Omental fat pad (tissue), 4 donors: ENCODE data around the gene PARPBP. TPM values are rescaled to one million over a fixed set of nuclear protein-coding genes. Genes with fewer than 3 reads are reported as not detected.
"Not testable (repeated sequence)": the region's sequence is repeated elsewhere in the genome, so short reads cannot be mapped to it uniquely, and the experiment has no call there.

Experiments used
- ATAC-seq: fragments of 150-250 bp; one replicate; pipeline ENCODE4 v1.9.1; 2016; ENCODE audit warnings: mild to moderate bottlenecking, moderate library complexity; ENCODE audit not compliant: low FRiP score
- DNase-seq: peaks from one replicate; pipeline ENCODE4 v3.0.0-alpha.2; 2019; ENCODE audit warnings: low spot score
- total RNA-seq, 4 donors: library from RNA; depleted of rRNA; stranded (reverse); fragments of >200 nt; gene quantifications; one replicate each; pipeline ENCODE4 v1.1.0, GENCODE V29; 2016
- TF ChIP-seq, protein P1 (sequence below), 3 donors: fragments of 450-650 bp; IDR thresholded peaks; one replicate each; pipeline ENCODE4 v1.5.1; 2016 to 2017; ENCODE audit warnings: antibody characterized with exemption in 3 of 3, mild to moderate bottlenecking in 3 of 3, moderate library complexity in 2 of 3

Gene PARPBP, protein sequence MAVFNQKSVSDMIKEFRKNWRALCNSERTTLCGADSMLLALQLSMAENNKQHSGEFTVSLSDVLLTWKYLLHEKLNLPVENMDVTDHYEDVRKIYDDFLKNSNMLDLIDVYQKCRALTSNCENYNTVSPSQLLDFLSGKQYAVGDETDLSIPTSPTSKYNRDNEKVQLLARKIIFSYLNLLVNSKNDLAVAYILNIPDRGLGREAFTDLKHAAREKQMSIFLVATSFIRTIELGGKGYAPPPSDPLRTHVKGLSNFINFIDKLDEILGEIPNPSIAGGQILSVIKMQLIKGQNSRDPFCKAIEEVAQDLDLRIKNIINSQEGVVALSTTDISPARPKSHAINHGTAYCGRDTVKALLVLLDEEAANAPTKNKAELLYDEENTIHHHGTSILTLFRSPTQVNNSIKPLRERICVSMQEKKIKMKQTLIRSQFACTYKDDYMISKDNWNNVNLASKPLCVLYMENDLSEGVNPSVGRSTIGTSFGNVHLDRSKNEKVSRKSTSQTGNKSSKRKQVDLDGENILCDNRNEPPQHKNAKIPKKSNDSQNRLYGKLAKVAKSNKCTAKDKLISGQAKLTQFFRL
- total RNA-seq = 1 to 10 TPM; 1.1 to 4.9 (median 1.3) TPM

DNA sequence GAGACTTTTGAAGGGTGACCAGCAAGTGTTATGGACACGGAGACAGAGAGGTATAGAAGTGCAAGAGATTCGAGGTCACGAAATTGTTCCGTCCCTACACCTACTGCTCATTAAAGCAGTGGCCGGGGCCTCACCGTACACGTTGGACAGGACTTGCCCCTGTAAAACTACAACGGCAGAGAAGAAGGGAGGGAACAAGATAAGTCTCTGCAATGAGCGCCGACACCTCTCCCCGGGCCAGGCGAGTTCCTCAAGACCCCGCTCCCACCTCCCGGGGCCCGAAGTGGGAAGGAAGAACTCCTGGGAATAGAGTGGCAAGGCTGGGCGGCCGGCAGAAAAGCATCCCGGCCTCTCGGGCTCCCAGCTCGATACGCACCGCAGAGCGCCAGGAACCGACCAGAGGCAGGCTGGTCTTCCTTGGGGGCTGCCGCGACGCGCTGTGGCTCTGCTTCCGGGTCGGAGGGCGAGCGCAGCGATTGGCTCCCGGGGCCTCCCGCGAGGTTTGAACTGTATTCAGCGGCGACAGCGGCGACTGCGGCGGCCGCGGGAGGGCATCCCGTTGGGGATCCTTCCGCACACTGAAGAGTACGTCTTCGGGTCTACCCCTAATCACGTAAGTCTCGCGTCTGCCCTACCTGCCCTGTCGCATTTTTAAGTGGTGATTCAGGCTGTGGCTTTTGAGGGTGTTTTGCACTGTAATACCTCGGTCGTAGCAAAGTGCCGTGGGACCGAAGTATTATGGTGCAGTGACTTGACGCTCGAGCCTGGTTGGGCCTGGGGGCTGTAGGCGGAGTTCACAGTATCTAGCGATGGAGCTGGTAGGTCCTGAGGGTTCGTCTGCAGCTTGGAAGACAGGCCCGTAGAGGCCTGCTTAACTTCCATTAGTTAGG lies at the start of gene PARPBP, which contains the start of gene NUP37:
Gene PARPBP (plus strand): TSS at position 510 of the 890 bp plus-strand sequence. CDS start 3,706 bp downstream, outside the sequence.
Gene NUP37 (minus strand): TSS at position 441 of the 890 bp plus-strand sequence. CDS start 1,596 bp downstream, outside the sequence.
- ATAC-seq (peak; percentile 98), DNase-seq (peak; percentile 82)
- TF ChIP-seq, protein P1, sequence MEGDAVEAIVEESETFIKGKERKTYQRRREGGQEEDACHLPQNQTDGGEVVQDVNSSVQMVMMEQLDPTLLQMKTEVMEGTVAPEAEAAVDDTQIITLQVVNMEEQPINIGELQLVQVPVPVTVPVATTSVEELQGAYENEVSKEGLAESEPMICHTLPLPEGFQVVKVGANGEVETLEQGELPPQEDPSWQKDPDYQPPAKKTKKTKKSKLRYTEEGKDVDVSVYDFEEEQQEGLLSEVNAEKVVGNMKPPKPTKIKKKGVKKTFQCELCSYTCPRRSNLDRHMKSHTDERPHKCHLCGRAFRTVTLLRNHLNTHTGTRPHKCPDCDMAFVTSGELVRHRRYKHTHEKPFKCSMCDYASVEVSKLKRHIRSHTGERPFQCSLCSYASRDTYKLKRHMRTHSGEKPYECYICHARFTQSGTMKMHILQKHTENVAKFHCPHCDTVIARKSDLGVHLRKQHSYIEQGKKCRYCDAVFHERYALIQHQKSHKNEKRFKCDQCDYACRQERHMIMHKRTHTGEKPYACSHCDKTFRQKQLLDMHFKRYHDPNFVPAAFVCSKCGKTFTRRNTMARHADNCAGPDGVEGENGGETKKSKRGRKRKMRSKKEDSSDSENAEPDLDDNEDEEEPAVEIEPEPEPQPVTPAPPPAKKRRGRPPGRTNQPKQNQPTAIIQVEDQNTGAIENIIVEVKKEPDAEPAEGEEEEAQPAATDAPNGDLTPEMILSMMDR (IDR thresholded peaks at IDR 0.05) = no peak

DNA sequence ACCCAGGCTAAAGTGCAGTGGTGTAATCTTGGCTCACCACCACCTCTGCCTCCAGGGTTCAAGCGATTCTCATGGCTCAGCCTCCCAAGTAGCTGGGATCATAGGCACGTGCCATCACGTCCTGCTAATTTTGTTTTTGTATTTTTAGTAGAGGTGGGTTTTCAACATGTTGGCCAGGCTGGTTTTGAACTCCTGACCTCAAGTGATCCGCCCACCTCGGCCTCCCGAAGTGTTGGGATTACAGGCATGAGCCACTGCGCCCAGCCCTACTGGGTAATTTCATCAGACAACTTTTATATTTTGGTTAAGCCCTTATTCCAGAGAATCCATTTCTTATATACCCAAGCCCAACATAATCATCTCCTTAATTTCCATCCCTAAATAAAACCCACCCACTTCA lies 47.9 kb upstream of the PARPBP start:
- not testable (repeated sequence) for DNase-seq, ATAC-seq

DNA sequence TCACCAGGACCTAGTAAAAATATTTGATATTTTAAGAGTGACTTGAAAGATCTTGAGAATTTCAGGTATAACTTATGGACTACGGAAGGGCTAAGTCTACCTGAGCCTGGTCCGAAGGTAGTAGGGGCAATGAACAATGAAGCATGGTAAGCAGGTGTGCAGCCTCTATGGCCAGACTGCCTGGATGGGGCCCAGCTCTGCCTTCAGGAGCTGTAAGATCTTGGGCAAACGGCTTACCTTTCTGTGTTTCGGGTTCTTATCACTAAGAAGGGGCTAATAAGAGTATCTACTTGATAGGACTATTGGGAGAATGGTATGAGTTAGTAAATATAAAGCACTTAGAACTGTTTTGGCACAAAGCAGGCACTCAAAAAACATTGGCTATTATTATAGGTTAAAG lies 39.1 kb upstream of the PARPBP start:
- DNase-seq (no peak), ATAC-seq (no peak)
- TF ChIP-seq, protein P1 (IDR thresholded peaks at IDR 0.05) = no peak

DNA sequence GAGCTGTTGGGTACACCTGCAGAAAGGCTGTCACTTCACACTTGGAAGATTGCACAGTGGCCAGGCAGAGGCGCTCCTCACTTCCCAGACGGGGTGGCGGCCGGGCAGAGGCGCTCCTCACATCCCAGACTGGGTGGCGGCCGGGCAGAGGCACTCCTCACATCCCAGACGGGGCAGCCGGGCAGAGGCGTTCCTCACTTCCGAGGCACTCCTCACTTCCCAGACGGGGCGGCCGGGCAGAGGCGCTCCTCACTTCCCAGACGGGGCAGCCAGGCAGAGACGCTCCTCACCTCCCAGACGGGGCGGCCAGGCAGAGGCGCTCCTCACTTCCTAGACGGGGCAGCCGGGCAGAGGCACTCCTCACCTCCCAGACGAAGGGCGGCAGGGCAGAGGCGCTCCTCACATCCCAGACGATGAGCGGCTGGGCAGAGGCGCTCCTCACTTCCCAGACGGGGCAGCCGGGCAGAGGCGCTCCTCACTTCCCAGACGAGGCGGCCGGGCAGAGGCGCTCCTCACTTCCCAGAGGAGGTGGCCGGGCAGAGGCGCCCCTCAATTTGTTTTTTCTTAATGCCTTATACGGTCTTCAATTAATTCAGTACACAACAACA lies 30.7 kb upstream of the PARPBP start:
- ATAC-seq = not testable (repeated sequence)

DNA sequence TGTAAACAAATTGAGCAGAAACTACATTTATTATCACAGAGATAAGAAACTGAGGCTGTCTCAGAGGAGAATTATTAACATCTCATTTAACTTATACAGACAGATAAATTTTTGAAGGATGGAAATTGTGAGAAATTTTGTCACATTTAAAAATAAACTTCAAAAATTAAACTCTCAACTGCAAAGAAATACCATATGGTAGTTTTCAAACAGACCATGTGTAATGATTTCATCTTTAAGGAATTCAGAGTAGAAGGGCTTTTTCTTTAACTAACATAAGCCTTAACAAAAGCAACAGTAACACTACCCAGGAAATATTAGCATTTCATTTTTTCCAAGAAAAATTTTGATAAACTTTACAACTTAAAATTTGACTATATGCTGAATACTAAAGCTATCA lies 26.7 kb upstream of the PARPBP start:
- DNase-seq = no peak
- ATAC-seq = no peak
- TF ChIP-seq, protein P1 (IDR thresholded peaks at IDR 0.05) = no peak

More for the DNA sequence above, 30.7 kb upstream of the PARPBP start:
- DNase-seq = not testable (repeated sequence)

DNA sequence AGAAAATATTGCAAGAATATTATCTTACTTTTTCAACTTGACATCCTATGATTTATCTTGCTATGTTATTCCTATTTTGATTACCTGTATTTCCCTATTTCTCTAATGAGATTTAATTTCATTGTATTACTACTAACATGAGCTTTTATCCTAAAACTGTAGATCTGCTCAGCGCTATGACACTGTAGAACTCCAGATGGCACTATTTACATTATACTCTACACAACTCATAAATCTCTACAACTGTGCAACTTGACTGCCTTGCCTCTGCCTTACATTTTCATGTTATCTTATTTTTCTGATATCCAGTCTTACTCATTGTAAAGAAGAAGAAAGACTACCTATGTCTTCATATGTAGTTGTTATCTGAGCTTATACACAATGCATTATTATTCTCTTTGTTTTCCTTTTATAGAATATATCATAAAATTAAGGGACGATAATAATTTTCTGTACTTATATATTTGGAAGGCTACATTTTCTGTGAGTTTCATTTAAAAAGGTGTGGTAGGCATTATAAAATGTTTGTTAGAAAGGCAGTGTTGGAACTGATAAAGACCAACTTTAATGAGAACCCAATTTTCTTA lies 24.2 kb upstream of the PARPBP start:
- DNase-seq = no peak
- ATAC-seq = no peak

DNA sequence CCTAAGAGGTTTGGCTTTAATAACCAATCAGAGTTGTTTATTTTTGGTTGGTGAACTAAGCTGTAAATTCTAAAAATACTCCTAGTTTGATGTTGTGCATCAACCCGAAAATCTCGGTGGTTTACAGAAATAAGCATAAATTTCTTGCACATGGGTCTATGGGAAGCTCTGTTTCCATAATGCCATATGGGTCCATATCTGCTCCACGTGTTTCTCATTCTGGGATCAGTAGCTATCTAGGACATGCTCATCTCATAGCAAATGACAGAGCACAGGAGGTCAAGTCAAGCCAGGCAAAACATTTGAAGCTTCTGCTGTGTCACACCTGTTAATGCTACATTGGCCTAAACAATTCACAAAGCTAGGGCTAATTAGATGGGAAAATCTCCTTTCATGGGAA lies 23.1 kb upstream of the PARPBP start:
- ATAC-seq (no peak), DNase-seq (no peak)
- TF ChIP-seq, protein P1 (IDR thresholded peaks at IDR 0.05) = no peak

More for the DNA sequence above, 24.2 kb upstream of the PARPBP start:
- TF ChIP-seq, protein P1 (IDR thresholded peaks at IDR 0.05) = no peak
